Cortex of kidney (tissue), 1 donor: Measurements from ENCODE around the gene TSSC4.

Experiments
- DNase-seq: peaks from one replicate; lab custom pipeline; 2025; lab: John Stamatoyannopoulos, UW

The TSSC4 gene

DNA sequence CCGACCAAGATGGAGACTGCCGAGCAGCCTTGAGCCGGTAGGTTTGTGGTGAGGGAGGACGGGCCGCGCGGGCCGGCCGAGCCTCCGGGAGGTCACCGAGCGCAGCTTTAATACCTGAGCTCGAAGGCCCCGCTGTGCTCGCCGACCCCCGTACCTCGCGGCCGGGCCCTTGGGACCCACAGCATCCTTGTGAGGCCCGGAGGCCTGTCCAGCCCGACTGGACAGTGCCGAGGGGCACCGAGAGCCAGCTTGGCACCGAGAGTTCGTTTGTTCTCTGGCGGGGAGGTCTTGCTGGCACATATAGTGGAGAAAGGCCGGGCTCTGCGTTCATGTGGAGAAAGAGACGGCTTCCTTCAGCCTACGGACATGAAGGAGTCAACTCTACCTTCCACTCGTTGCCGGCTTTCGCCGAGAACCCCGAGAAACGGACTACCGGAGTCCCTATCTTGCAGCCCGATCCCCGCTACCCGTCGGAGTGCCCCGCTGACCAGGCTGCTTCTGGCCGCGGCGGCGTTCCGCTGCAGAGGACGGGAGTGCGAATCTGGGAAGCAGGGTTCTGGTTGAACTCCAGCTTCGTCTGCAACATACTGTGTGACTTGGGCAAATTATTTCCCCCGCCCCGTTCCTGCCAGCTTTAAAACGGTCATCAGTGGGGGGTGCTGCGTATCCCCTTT is 349 bp downstream of the TSSC4 start:
- DNase-seq = no peak

DNA sequence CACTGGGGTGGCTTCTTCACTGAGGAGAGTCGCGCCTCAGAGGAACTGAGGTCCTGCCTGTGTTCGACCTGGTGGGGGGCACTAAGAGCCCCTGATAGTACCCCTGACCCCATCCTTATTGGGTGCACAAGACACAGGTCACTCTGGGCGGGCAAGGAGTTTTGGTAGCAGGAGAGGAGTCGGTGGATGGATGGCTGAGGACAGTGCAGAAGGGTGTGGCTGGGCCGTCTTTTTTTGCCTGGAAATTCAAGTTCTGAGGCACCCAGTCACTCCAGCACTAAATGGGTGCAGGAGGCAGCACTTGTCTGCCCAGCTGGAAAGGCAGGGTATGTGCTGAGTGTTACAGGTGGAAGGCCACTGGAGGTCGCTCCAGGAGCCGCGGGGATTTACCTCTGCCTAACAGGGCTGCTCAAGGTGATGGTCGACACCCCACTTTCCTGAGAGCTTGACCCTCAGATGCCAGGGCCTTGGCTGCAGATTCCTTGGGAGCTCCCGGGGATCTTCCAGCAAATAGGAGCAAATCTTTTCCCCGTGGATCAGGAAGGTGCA is 960 bp downstream of the TSSC4 start:
- DNase-seq = no peak

DNA sequence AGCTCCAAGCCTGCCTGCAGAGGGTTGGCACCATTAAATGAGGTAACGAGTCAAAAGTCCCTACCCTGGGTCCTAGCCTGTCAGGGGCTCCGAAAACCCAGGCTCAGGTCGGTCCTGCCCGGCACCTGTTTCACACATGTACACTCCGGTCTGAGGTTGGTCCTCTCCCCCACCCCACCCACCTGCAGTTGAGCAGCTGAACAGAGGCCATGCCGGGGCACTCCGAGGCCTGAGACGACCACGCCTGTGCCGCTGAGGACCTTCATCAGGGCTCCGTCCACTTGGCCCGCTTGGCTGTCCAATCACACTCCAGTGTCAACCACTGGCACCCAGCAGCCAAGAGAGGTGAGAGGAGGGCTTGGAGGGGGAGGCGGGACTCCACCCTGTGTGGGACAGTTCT is 1.6 kb downstream of the TSSC4 start:
- DNase-seq = no peak

DNA sequence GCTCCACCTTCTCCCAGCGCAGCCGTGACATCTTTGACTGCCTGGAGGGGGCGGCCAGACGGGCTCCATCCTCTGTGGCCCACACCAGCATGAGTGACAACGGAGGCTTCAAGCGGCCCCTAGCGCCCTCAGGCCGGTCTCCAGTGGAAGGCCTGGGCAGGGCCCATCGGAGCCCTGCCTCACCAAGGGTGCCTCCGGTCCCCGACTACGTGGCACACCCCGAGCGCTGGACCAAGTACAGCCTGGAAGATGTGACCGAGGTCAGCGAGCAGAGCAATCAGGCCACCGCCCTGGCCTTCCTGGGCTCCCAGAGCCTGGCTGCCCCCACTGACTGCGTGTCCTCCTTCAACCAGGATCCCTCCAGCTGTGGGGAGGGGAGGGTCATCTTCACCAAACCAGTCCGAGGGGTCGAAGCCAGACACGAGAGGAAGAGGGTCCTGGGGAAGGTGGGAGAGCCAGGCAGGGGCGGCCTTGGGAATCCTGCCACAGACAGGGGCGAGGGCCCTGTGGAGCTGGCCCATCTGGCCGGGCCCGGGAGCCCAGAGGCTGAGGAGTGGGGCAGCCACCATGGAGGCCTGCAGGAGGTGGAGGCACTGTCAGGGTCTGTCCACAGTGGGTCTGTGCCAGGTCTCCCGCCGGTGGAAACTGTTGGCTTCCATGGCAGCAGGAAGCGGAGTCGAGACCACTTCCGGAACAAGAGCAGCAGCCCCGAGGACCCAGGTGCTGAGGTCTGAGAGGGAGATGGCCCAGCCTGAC is 2.5 kb downstream of the TSSC4 start:
- DNase-seq = no peak

DNA sequence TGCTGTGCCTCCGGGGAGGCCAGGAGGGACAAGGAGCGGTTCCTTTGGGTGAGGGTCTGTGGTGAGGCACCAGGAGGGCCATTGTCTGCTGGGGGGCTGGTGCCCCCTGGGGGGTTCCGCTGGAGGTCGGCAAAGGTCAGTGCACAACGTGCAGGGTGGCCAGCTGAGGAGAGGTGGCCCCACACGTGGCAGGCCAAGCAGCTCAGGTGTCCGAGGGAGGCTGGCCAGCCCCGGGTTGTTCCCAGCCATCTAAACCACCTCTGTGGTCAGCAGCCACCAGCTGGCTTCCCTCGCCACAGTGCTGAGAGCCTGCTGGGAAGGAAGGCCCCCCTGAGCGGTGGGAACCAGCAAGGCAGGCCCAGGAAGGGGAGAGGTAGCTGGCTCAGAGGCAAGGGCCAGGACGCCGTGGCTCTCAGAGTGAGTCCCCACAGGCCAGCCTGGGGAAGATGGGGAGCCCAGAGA is 4.2 kb downstream of the TSSC4 start:
- no peak for DNase-seq

DNA sequence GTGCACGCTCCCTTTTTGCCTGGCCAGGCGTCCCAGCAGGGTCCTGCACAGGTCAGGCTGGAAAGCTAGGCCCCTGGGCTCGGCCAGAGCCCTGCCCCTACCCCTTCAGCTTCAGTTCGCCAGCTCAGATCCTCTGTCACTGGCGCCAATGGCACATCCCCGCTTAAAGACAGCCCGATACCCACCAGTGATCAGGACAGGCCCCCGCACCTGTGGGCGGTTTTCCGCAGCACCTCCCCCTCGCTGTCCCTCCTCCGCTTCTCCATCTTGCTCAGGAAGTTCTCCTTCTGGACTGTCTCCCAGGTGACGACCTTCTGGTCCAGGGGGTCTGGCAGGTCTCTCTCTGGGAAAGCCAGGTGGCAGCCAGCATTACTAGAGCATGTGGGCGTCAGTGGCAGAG is 5.9 kb downstream of the TSSC4 start:
- no peak for DNase-seq

DNA sequence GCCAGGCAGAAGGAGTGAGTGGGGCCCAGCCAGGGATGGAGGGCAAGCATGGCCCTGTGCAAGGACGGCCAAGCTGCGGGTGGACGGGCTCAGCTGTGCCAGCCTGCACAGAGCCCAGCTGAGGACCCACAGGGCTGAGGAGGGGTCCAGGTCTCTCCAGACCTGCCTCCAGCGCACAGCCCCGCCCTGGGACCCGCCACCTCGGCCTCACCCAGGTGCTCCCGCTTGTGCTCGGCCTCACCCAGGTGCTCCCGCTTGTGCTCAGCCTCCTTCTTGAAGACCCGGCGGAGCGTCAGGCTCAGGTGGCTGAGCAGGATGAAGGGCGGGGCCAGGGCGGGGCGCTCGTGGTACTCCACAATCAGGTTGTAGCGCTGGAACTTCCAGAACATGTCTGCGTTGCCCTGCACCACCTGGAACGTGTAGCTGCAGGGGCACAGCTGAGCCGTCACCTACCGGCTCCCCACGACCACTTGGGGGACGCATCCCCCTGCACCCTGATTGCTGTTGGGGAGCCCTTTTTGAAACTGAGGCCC is 6.4 kb downstream of the TSSC4 start:
- no peak for DNase-seq

DNA sequence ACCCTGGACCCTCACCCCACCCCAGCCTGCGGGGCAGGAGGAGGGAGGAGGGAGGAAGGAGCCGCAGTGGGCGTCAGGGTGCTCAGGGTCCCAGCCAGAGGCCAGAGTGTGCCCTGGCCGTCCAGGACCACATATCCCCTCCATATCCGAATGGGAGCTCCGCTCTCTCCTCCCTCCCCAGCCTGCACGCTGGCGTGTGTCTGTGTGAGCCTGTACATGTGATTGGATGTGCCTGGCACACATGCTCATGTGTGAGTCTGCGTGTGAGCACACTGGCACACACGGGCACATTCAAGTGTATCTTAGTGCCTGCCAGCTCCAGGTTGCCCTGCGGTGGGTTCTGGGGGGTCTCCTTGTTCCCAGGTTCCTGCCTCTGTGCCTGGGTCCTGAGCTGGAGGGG is 8.1 kb downstream of the TSSC4 start:
- no peak for DNase-seq

DNA sequence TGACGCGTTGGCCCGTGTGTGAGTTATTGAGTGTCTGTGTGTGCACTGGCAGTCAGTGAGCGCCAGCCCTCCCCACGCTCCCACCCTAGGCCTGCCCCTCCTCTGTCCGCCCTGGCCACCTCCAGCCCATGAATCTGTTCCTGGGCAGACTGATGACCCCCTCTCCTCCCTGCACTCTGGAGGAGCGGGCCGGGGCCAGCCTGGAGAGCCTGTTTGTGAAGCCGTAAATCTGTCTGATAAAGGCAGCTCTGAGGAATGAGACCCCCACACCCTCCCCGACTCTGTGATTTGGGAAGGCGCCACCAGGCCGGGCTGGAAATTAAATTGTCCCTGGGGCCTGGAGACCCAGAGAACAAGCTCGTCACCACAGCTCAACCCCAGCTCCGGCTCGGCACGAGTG is 8.6 kb downstream of the TSSC4 start:
- no peak for DNase-seq

DNA sequence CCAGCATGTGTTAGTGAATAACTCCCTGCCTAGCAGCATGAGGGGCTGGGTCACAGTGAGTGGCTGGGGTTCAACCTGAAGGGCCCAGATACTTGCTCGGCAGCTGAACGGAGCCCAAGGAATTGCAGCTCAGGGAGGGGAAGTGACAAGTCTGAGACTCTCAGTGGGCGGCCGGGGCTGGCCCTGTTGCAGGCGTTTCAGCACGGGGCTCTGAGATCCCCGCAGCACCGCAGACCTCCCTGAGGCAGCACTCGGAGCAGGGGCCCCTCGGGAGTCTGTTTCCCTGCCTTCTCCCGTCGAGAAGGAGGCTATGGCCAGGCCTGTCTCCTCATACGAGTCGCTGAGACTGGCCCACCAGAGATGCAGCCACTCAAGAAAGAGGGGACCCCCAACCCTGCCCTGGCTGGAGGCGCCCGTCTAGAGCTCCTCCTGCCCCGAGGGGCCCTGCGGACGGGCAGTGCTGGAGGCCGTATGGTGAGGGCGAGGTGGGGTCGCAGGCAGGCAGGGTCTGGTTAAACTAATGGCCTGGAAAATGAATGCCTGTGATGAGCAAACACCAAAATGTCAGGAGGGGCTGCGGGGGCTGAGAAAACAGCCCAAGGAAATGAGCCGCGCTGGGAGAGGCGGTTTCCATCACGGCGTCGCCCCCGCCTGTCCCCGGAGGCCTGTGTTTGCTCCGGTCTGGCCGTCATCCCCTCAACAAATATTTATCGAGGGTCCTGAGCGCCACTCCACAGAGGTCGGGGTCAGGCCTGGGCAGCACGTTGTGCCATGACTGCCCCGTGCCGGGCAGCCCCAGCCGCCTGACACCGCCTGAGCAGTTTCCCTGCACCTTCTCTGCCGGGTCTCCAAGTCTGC is 9.3 kb downstream of the TSSC4 start:
- DNase-seq = no peak

DNA sequence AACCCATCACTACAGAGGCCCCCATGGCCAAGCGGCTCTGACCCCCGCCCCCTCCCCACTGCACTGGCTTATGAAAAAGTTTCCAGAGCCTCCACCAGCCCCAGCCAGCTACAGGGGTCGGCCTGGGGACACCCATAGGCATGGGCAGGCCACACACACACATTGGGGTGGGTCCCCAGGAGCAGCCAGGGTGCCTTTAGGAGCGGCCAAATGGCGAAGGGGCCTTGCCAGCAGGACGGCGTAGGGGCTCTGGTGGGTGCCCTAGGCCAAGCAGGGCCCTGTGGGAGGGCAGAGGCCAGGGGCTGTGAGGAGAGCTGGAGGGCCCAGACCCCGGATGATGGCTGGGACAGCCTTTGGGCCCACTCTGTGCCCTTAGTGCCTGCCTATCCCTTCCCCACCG is 10.1 kb downstream of the TSSC4 start:
- no peak for DNase-seq

DNA sequence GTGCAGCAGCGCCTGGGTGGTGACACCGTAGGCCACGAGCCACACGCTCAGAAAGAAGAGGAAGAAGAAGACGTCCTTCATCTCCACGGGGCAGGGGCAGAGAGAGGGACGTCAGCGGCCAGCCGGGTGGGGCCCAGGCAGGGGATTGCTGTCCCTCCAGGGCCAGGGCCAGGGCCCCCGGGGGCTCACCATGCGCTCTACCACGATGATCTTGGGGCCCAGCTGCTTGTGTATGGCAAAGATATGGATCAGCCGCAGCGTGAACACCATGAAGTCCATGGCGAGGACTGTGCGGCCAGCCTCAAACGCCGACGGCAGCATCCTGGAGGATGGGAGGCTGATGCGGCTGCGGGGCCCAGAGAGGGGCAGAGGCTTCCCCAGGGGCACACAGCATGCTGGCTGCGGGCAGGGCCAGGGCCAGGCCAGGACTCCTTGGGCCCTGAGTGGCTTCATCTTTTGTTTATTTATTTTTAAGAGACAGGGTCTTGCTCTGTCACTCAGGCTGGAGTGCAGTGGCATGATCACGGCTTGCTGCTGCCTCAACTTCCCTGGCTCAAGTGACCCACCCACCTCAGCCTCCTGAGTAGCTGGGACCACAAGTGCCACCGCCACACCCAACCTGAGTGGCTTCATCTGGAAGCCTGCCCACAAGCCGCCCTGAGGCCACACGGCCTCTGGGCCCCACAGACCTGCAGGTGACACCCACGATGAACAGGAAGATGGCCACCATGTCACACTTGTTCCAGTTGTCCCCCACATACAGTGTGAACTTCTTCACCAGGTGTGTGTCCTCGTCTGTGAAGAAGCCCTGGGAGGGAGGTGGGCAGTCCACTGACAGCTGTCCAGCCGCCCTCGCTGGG is 11.1 kb downstream of the TSSC4 start:
- no peak for DNase-seq

DNA sequence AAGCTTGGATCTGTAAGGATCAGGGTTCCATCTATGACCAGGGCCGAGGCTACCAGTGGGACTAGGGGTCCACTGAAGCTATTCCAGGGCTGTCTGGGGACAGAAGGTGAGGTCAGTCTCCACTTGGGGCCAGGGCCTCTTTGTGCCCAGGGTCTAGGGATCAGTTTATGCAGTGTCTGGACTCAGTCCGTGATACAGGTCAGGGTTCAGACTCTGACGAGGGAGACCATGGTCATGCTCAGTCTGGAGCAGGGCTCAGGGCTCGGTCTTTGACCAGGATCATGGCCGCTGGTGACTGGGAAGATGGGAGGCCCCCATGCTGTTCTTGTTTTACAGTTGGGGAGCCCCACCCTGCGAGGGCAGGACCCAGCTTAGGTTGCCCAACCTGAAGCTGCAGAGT is 11.8 kb downstream of the TSSC4 start:
- DNase-seq = no peak

DNA sequence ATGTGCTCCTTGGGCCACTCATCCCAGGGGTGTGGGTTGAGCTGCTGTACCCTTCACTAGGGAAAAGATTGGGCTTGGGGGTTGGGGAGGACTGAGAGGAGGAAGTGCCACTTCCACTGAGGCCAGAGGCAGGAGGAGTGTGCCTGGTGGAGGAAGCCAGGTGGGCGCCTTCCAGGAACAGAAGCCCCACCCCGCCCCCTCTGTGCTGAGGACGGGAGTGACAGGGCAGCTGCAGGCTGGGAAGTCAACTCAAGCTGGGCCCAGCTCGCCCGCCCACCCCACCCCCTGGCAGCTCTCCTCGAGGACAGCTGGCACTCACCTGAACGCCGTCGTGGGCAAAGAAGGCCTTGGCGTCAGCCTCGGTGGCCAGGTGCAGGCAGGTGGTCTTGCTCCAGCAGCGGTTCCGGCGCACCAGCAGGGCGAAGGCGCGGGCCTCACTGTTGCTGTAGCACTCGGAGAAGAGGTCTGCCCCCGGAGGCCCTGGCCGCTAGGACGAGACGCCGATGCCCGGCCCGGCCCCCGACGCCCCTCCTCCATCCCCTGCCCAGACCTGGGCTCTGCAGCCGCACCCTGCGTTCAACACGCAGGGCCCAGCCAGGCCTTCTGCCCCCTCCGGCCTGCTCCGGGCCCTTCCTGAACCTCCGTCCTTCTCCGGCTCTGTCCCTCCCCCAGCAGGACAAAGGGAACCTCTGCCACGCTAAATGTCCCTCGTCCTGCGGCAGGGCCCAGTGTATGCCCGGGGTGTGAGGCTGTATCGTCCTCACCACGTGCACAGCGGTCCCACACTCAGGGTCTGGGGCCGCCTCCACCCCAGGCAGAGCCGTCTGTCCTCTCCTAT is 13.4 kb downstream of the TSSC4 start:
- no peak for DNase-seq

DNA sequence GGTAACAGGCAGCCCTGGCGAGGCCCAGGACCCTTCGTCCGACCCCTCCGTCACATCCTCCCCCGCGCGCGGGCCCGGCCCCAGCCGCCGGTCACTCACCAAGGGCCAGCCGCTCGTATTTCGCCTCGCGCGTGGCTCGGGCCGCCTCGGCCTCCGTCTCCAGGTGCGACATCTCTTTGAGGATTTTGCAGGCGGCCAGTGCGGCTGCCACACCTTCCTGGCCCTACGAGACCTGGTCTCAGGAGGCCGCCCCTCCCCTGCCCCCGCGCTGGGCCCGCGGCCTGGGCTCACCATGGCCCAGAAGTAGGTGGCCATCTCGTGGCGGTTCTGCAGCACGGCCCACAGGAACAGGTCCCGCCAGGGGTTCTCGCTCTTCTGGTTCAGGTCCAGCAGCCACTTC is 14.1 kb downstream of the TSSC4 start:
- DNase-seq = no peak

DNA sequence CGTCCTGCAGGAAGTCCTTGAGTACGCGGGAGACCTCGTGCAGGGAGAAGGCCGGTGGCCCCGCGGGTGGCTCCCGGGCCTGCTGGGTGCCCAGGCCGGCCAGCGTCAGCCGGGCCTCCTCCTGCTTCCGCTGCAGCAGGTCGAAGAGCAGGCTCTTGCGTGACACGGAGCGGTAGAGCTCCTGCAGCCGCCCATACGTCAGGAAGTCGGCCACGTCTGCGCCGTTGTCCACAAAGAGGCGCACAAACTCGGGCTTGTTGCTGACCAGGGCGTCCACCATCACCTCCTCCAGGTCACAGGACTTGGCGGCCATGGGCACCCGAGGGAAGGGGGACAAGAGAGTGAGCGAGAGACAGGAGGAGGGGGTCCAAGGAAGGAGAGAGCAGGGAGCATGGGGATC is 14.6 kb downstream of the TSSC4 start:
- DNase-seq = no peak

DNA sequence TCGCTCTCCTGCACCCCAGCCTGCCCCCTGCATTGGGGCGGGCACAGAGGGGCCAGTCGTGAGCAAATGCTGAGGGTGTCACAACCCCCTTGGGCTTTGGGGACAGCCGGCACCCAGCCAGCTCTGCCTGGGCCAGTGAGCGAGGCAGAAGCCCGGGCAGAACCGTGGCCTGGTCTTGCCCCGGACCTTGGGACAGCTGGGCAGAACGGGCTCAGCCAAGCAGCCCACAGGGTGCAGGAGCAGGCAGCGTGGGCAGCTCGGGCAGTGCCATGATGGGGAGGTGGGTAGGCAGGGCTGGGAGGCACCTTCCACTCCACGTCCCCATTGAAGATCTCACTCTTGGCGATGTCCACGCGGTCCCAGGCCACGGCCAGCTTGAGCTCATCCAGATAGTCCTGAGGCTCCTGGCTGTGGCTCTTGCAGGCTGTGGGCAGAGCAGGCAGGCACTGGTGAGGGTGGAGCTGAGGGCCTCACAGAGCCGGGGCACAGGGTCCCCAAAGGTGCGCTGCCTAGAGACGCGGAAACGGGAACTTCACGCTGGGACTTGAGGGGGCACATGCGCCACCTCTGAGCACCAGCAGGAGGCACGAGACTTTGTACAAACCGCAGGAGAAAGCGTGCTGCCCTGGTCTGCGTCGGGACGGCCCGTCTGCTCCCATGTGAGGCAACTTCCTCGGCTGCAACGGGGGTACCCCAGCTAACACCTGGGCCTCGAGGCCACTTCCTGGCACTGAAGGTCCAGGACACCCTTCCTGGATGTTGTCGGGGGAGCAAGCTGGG is 15.2 kb downstream of the TSSC4 start:
- DNase-seq = no peak

DNA sequence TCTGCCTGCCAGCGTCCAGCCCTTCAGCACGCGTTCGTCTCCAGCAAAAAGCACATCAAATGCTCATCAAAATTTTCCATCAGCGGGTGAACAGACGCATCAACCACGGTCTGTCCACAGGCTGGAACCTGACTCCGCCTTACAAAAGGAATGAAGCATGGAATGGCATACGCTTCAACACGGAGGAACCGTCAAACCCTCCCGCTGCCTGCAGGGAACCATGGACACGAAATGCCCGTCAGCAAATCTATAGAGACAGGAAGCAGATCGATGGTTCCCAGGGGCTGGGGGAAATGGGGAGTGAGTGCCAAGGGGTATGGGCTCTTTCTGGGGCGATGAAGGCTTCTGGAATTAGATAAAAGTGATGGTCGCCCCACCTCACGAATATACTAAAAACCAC is 16.2 kb downstream of the TSSC4 start:
- no peak for DNase-seq

DNA sequence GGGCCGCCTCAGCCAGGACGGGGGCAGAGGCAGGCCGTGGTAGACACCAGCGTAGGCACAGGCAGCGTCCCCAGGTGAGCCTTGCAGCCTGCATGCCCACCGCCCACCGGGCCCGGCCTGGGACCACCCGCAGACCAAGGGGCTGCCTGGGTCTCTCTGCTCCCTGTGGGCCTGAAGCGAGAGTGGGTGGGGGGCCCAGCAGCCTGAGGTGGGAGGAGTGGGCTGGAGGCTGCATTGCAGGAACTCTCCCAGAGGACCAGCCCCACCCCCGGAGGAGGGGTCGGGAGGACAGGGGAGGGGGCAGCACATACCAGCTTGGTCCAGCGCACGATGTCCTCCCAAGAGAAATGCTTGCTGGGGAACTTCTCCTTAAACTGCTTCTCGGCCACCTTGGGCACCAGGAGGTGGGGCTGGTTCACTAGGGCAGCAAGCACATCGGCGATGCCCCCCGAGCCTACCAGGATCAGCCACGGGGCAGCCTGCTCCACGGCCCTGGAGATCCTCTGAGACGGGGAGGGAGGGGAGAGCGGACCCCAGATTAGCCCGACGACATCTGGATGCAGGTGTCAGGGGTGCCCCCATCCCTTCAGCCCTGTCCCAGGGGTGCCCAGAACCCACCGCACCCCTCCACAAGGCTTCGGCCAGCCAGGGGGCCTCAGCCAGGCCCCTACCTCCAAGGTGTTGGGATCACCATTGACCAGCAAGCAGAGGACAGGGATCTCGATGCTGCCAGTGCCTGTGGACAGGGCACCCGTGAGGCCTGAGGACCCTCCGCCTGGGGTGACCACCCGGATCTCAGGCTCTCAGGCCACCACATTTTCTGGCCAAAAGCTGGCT is 17.5 kb downstream of the TSSC4 start:
- no peak for DNase-seq
